CD4-positive, alpha-beta T cell treated with Interleukin-21 for 1 hour (primary cell): ENCODE measurements around the gene UPF3A.
"Not testable (repeated sequence)": the region's sequence is repeated elsewhere in the genome, so short reads cannot be mapped to it uniquely, and the experiment has no call there.

ENCODE experiments used
- DNase-seq: peaks from one replicate; pipeline ENCODE4 v3.0.0-alpha.2; 2020

Gene UPF3A

GRCh38 chr13:114339857-114340534 is 58.6 kb downstream of the UPF3A start:
- peak; percentile 71 for DNase-seq

GRCh38 chr13:114341003-114341777 is 59.8 kb downstream of the UPF3A start:
- no peak for DNase-seq

- not testable (repeated sequence) for DNase-seq
Measured at GRCh38 chr13:114347256-114347655, 65.9 kb downstream of the UPF3A start.

GRCh38 chr13:114352763-114353162 is 71.4 kb downstream of the UPF3A start:
- DNase-seq, result peak; percentile 34

GRCh38 chr13:114353382-114353781 is 72.0 kb downstream of the UPF3A start:
- not testable (repeated sequence) for DNase-seq
